DMS153 treated with DMSO at 0.1 percent for 48 hours (cell line): ENCODE measurements around the gene INPP5A.
"Not testable (repeated sequence)": the region's sequence is repeated elsewhere in the genome, so short reads cannot be mapped to it uniquely, and the experiment has no call there.

Experiments used
- DNase-seq: peaks from one replicate; lab custom pipeline; 2025; ENCODE audit not compliant: unreplicated experiment; lab: John Stamatoyannopoulos, UW

Gene INPP5A

DNA sequence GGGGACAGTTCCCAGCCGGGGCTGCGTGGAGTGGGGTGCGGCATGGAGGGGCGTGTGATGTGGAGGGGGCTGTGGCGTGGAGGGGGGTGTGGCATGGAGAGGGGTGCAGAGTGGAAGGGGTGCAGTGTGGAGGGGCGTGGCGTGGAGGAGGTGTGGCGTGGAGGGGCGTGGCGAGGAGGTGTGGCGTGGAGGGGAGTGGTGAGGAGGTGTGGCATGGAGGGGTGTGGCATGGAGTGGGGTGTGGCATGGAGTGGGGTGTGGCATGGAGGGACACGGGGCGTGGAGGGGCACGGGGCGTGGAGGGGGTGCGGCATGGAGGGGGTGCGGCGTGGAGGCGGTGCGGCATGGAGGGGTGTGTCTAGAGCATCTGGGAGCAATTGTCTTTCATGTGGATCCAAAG lies 214.8 kb downstream of the INPP5A start:
- no peak for DNase-seq

DNA sequence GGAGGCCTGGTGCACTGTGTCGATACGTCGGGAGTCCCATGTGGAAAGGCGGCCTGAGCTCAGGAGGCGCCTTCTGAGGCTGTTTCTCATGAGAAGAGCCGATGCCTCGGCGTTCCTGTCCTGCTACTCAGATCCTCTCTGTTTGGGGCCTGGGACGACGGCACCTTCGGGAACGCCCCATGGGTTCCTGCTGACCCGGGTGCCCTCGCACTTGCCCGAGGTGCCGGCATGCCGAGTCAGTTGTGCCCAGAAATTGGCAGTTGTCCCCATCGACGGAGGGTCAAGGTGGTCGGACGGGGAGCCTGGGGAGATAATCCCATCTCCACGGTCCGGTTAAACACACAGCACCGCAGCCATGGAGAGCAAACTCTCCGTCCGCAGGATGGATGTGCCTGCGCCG lies 215.4 kb downstream of the INPP5A start:
- DNase-seq = no peak

DNA sequence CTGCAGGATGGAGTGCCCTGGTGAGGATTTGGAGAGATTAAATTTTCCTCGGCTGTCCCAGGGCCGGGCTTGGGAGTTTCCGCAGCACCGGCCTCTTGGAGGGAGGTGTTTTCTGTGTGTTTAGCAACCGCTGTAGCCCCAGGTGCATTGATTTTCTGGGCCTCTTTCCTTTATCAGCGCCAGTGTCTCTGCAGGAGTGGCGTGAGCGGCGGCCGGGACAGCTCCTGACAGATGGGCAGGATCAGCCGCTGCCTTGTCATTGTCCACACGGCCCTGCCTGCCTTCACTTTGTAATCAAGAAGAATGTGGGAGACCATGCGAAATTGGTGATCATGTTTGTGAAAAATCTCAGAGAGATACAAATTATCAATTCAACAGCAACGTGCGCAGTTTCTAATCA lies 216.0 kb downstream of the INPP5A start:
- DNase-seq = no peak

DNA sequence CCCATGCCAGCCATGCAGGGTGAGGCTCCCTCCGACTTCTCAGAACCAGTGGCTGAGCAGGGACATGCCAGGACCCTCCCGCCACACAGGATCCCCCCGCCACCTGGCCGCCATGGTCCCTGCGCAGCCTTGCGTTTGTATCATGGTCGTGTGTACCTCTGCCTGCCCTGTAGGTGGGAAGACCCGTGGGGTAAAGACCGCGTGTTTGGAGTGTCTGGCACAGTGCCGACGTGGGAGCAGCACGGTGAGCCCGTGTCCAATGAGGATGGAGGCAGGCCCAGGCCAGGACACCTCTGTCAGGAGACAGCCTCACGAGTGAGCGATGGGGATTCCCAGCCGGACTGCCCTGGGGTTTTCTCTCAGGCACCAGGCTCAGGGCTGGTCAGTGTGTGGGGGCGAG lies 216.5 kb downstream of the INPP5A start:
- DNase-seq = no peak

DNA sequence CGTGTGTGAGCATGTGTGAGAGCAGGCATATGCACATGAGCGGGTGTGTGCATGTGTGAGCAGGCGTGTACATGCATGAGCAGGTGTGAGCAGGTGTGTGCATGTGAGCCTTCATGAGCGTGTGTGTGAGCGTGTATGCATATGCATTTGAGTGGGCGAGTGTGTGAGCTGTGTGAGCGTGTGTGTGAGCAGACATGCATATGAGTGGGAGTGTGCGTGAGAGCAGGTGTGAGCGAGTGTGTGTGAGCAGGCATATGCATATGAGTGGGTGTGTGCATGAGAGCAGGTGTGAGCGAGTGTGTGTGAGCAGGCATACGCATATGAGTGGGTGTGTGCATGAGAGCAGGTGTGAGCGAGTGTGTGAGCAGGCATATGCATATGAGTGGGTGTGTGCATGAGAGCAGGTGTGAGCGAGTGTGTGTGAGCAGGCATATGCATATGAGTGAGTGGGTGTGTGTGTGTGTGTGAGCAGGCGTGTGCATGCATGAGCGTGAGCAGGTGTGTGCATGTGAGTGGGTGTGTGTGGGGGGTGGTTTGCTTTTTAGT lies 217.7 kb downstream of the INPP5A start:
- DNase-seq = no peak

DNA sequence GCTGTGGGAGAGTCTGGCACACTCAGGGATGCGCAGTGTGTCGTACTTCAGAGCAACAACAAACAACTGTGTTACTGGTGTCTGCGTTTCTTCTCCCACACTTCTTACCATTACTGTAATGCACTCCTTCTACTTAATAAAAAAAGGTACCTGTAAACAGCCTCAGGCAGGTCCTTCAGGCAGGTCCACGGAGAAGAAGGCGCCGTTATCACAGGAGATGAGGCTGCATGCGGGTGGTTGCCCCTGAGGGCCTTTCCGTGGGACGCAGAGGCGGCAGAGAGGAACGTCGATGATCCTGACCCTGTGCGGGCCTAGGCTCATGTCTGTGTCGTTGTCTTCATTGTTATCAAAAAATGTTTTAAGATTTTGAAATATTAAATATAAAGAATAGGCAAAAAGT lies 219.0 kb downstream of the INPP5A start:
- DNase-seq = no peak

DNA sequence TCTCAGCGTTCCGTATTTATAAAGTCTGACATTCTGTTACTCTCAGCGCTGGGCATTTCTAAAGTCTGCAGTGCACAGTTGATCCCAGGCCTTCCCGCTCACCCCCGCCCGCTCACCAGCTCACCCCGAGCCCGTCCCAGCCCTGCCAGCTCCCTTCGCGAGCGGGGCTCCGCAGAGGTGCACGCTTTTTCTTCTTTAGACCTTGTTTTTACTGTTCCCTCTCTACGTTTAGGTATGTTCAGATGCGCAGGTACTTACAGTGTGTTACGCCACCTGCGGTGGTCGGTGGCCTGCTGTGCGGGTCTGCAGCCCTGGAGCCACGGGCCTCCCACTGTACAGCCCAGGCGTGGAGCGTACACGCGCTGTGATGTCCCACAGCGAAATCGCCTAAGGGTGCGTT lies 219.6 kb downstream of the INPP5A start:
- DNase-seq = no peak

DNA sequence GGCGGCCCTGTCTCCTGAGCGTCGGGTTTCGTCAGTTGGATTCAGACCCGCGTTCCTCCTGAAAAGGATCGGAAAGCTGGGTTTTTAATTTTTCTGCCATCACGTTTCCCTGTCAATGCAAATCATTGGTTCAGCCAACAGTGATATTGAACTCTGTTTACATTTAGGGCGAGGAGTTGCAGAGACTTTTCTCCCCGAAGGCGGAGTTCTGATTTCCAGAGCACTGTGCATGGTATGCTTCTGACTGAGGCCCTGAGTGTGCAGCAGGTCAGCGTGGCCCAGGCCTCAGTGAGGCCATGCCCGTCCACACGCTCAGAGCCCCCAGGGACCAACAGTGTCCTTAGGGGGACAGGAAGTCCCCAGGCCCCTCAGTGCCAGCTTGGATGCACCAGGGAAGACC lies 221.3 kb downstream of the INPP5A start:
- DNase-seq = no peak

DNA sequence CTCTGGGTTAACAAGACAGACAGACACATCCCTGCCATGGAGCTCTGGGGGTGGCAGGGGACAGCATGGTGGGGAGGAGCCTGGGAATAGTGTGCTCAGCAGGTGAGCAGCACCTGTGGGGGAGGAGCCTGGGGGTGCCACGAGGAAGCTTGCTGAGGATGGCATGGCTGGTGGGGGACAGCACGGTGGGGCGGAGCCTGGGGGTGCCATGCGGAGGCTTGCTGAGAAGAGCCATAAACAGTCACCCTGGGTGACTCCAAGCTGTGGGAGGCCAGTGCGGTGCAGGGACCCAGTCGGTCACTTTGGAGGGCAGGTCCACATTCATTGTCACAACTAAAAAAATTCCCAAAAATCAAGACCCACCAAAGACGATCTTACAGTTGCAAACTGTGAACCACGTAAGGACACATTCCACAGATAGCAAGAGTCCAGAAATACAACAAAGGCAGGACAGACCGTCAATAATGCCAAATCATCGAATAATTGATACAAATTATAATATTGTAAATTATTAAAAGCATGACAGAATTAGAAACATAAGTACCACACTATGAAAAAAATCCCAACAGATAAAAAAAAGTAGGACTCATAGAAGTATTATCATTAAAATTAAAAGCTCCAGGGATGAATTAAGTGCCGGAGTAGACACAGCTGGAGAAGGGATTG lies 223.9 kb downstream of the INPP5A start:
- no peak for DNase-seq

DNA sequence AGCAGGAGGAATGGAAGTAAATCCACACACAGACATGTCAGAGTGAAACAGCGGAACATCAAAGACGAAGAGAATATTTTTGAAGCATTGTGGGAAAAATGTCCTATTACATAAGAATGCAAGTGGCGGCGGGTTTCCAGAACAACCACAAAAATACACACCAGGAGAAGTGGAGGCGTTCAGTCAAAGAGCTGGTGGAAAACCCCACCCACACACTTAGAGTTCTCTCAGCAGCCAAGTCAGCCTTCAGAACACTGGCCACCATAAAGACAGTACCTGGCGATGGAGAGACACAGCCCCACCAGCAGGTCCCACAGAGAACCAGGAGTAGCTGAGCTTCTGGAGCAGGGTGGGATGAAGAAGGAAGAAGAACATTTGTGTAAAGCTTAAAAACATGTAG lies 224.7 kb downstream of the INPP5A start:
- DNase-seq = no peak

DNA sequence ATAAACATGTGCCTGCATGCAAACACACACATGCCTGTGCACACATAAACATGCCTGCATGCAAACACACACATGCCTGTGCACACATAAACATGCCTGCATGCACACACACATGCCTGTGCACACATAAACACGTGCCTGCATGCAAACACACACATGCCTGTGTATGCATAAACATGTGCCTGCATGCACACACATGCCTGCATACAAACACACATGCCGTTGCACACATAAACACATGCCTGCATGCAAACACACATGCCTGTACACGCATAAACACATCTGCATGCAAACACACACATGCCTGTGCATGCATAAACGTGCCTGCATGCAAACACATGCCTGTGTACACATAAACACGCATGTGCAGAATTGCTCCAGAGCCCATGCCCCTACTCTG lies 226.0 kb downstream of the INPP5A start:
- DNase-seq = no peak

DNA sequence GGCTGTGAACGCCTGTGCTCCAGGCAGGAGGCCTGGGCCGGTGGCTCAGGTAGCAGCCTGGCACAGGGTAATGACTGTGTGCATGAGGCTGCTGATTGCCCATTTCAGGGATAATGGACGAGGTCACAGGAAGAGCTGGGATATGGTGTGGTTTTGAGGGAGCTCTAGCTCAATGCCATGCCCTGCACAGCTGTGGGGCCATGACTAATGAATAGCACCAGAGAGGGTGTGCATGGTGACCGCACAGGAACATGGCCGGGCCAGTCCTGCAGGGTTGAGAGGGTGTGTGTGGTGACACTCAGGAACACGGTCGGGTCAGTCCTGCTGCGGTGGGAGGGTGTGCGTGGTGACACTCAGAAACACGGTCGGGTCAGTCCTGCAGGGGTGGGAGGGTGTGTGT lies 226.5 kb downstream of the INPP5A start:
- no peak for DNase-seq

DNA sequence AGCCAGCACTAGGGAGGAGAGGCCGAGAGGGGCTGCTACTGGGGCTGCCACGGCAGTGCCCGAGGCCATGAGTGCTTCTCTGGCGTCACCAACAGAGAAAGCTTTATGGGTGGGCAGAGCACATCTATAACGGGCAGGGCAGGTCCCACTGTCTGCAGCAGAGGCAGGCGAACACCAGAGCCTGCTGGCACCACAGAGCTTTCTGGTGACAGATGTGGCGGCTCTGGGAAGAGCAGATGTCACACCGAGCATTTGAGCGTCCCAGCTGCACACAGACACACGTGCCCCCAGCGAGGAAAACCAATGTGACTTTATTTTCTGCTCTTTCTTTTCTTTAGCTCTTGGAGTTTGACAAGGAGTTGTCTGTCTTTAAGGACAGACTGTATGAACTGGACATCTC lies 227.8 kb downstream of the INPP5A start:
- no peak for DNase-seq

DNA sequence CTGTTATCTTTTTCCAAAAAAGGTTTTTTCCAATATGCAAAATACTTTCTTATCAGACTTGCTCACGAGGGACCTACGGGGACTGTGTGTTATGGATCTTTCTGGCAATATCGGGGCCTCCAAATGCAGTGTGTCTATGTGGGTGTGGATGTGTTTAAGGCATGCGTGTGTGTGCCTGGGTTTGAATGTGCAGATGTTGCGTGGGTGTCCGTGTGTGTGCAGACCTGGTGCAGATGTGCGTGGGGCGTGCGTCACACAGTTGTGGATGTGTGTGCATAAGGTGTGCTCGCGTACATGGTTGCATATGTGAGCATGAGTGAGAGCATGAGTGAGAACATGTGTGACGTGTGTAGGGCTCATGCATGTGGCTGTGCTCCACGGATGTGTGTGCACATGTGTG lies 228.7 kb downstream of the INPP5A start:
- no peak for DNase-seq

DNA sequence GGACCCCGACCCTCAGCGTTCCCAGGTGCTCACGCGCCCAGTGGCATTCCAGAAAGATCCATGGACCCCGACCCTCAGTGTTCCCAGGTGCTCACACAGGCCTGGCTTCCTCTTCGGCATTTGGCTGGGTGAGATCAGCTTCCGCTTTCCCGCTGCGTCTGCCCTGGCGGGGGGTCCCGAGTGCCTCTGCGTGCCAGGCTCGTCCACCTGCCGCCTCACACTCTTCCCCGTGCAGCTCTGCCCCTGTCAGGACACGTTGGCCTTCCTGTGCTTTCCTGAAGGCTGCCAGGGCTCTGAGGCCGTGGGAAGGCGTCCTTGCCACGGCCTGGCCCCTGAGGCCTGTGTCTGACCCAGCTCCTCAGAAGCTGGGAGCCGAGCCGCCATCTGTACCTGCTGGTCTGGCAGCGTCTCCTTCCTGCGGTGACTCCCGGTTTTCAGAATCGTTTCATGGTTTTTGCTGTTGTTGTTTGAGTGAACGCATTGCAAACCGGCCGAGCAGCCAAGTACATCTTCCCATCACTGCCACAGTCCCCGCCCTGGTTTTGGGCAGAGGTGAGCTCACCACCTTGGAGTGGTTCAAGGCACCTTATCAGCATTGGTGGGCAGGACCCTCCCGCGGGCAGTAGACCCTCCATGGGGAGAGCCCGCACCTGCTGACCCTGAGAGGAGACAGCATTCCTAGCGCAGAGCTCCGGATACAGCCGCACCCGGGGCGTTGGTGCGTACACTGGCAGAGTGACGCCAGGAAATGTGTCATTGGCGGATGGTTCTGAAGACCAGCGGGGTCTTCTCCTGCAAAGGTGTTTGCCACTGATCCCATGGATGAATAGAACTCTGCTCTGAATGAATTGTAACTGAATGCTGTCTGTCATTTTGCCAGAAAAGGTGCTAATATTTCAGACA lies 231.0 kb downstream of the INPP5A start:
- DNase-seq = no peak

DNA sequence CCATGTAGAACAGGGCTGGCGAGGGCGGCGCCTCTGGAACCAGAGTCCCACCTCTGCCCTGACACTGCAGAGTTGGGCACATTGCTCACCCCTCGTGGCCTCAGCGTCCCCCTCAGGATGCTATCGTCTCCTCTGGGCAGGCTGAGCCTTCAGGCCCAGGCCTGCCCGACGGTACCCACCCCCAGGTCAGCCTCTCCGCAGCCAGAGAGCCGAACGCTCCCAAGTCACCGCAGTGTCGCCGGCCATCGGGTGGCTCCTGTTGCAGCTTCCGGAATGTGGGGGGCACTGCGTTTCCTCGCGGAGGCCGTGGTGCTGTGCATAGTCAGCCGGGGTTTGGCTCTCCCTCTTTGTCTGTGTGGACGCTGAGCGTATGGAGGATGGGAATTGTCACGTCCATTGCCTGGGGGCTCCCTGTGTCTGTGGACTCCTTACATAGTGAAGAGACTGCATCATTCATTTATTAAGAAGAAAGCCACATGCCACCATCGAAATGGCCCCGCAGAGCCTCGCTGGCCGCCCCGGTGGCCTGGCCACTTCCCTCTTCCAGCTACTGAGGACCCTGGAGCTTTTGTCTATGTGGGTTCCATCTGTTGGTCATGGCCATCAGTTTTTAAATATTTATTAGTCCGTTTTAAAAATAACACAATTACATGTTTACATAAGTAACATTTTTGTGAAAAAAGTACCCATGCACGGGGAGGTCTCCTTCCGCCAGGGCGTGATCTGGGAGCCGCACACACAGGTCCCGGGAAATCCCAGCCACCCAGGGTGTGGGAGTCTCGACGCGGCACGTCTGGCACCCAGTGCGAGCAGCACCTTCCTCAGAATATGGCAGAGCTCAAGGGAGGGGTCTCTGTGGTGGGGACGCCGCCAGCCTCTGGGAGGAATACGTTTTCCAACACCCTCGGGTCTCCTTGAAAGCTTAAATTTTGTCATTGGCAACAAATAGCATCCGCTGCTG lies 232.8 kb downstream of the INPP5A start:
- no peak for DNase-seq

DNA sequence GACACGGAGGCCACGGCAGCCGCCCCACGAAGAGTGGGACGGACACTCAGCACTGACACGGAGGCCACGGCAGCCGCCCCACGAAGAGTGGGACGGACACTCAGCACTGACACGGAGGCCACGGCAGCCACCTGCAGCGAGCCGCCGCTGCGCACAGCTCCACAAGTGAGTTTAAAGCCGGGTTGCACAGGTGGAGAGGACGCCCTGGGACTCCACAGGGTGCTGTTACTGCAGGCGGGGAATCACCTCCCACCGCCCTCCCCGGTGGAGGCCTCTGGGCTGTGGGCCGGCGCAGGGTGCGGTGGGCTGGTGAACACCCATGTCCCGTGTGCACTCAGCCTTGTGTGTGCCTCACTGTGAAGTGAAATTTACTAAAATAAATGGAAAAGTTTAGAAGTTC lies 235.2 kb downstream of the INPP5A start:
- DNase-seq = not testable (repeated sequence)

DNA sequence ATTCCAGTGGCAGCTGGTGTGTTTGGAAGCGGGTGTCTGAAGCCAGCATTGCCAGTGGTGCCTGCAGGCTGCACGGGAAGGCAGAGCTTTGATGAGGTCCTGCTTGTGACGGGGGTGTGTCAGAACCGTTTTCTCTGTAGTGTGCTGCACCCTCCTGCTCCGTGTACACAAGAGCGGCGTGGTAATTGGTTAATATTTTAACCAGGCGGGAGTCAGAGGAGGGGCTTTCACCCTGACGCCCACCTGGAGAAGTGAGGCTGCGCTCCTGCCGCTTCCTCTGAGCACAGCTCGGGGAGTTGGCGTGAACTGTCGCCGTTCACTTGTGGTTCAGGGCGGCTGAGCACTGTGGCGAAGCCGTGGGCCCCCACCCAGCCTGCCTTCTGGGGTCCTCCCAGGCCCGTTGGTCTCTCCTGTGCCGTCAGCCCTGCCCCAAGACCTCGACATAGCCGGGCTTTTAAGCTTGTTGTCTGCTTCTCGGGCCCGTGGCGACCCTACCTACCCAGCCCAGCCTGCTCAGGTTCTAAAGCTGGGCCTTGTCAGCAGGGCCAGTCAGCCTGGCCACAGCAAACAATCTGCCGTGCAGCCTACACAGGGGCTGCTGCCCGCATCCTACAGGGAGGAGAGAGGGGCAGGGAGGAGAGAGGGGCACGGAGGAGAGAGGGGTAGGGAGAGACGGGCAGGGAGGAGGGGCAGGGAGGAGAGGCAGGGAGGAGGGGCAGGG lies 236.8 kb downstream of the INPP5A start:
- no peak for DNase-seq

DNA sequence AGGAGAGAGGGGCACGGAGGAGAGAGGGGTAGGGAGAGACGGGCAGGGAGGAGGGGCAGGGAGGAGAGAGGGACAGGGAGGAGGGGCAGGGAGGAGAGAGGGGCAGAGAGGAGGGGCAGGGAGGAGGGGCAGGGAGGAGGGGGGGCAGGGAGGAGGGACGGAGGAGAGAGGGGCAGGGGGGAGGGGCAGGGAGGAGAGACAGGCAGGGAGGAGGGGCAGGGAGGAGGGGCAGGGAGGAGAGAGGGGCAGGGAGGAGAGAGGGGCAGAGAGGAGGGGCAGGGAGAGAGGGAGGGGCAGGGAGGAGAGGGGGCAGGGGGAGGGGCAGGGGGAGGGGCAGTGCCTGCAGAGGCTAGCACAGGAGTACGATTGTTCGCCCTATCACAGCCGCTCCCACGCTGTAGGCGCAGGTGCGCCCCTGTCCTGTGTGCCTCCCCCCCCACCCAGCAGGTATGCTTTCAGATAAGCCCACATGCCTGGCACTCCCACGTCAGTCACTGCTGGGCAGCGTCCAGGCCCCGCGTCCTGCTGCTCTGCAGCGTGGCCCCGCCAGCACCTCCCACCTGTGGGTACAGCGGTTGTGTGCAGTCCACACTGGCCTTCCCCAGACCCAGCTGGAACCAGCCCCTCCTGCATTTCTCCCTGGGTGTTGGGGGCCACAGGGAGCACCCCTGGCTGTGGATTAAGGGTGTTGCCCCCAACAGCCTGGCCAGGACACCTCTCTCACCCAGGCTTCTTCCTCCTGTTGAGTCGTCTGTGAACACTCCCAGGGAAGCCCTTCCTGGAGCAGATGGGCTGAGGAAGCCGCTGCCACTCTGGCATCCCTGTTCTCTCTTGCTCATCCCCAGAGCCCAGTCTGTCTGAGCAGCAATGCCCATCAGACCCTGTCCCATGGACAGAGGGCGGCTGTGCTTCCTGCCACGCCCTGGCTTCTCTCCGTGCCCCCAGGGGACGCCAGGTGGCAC lies 237.6 kb downstream of the INPP5A start:
- no peak for DNase-seq
